Activated CD4-positive, alpha-beta memory T cell treated with anti-CD3 and anti-CD28 coated beads for 36 hours (primary cell): ENCODE results near the gene CDC34. TPM values are rescaled to one million over a fixed set of nuclear protein-coding genes. Genes with fewer than 3 reads are reported as not detected.
"Not testable (repeated sequence)": the region's sequence is repeated elsewhere in the genome, so short reads cannot be mapped to it uniquely, and the experiment has no call there.

Experiments used
- CTCF ChIA-PET: fragments of 350-600 bp; sonication (Branson Sonifier 250); formaldehyde crosslinking; loops from one replicate; lab custom pipeline; 2021; ENCODE audit warnings: antibody characterized with exemption, inconsistent platforms; lab: Charles Lee
- POLR2A ChIA-PET: fragments of 350-600 bp; sonication (Branson Sonifier 250); formaldehyde crosslinking; loops from one replicate; lab custom pipeline; 2021; ENCODE audit warnings: antibody characterized with exemption; lab: Charles Lee
- DNase-seq: peaks from one replicate; pipeline ENCODE4 v3.0.0-alpha.2; 2020
- H3K27ac Mint-ChIP-seq: one replicate; pipeline ENCODE4 v1.8.0; 2021; ENCODE audit warnings: mixed read lengths
- H3K27me3 Mint-ChIP-seq: one replicate; pipeline ENCODE4 v1.8.0; 2021; ENCODE audit warnings: mixed read lengths
- H3K36me3 Mint-ChIP-seq: one replicate; pipeline ENCODE4 v1.8.0; 2021; ENCODE audit warnings: mixed read lengths
- H3K4me1 Mint-ChIP-seq: one replicate; pipeline ENCODE4 v1.8.0; 2021; ENCODE audit warnings: low read depth, mixed read lengths
- H3K4me3 Mint-ChIP-seq: one replicate; pipeline ENCODE4 v1.8.0; 2021; ENCODE audit warnings: mild to moderate bottlenecking, mixed read lengths
- H3K9me3 Mint-ChIP-seq: one replicate; pipeline ENCODE4 v1.8.0; 2021; ENCODE audit warnings: mixed read lengths
- intact Hi-C: fragments of 100-400 bp; cut with micrococcal nuclease; formaldehyde crosslinking; loops from one replicate; pipeline ENCODE4 v1.15.1; 2023
- total RNA-seq, 2 experiments: library from RNA; stranded (reverse); gene quantifications; one replicate each; pipeline ENCODE4 v1.2.3, GENCODE V29; 2021

The CDC34 gene
- total RNA-seq, 2 experiments from 2014 or later, result 45.9 to 46.4 TPM

DNA sequence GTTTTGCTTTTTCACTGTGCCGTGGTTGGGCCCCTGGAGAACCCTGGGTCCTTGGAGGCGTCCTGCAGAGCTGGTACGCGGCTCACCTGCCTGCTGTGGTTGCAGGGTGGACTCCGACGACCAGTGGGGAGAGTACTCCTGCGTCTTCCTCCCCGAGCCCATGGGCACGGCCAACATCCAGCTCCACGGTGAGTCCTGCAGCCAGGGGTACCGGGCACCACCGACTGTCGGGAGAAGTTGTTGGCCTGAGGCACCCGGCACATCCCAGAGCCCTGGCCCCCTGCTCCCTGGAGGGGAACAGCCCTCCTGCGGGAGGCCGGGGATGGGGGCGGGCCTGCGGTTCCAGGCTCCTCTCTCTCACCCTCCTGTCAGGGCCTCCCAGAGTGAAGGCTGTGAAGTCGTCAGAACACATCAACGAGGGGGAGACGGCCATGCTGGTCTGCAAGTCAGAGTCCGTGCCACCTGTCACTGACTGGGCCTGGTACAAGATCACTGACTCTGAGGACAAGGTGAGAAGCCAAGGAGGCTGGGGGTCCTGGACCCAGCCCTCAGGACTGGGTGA, 48.8 kb downstream of the CDC34 start:
- H3K27ac Mint-ChIP-seq, result no peak overlapping the region
- DNase-seq, result no peak
- intact Hi-C loops, result loop anchor here (10.0 kb wide), 1 partner anchor 54 kb away; the partner anchor contains the start of genes FGF22 and POLRMT
- no peaks in the 10 kb centered on the region for H3K27me3 Mint-ChIP-seq
- no peak overlapping the region for H3K4me3 Mint-ChIP-seq
- no peaks in the 10 kb centered on the region for H3K9me3 Mint-ChIP-seq
- CTCF ChIA-PET, result no interaction called here
- peaks cover 9% of the 10 kb centered on the region for H3K4me1 Mint-ChIP-seq
- H3K36me3 Mint-ChIP-seq, result peaks cover 3% of the 10 kb centered on the region
- POLR2A ChIA-PET, result no interaction called here

DNA sequence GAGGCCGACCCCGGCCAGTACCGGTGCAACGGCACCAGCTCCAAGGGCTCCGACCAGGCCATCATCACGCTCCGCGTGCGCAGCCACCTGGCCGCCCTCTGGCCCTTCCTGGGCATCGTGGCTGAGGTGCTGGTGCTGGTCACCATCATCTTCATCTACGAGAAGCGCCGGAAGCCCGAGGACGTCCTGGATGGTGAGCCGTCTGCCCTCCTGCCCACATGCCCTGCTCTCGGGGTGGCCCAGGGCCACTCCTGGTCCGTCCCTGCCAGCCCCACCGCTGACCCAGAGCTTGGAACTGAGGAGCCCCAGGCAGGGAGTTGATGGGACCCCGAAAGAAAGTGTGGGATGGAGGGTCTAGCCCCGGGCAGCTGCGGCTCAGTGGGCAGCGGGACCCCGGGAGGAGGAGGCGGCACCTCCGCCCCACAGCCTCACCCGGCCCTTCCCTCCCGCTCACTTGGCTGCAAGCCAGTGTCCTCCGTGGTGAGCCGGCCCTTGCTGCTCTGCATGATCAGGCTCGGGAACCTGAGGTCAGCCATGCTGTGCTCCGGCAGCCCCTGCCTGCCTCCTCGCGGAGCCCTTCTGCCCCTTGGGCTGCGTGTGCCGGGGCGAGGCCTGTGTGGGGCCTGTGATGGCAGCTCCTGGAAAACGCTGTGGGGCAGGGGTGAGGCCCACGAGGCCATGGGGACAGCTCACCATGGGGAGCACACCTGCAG, 50.0 kb downstream of the CDC34 start:
- peaks cover 3% of the 10 kb centered on the region for H3K36me3 Mint-ChIP-seq
- CTCF ChIA-PET, result interaction anchor here (0.7 kb wide), 1 partner anchor 153 kb away, joined by 3 read pairs; no protein-coding TSS in a partner anchor
- no peak overlapping the region for H3K4me3 Mint-ChIP-seq
- H3K27me3 Mint-ChIP-seq, result no peaks in the 10 kb centered on the region
- intact Hi-C loops, result loop anchor here (10.0 kb wide), 1 partner anchor 53 kb away; the partner anchor contains the start of genes FGF22 and POLRMT
- peaks cover 5% of the 10 kb centered on the region for H3K4me1 Mint-ChIP-seq
- H3K27ac Mint-ChIP-seq, result no peak overlapping the region
- no peak for DNase-seq
- no peaks in the 10 kb centered on the region for H3K9me3 Mint-ChIP-seq
- POLR2A ChIA-PET, result no interaction called here

DNA sequence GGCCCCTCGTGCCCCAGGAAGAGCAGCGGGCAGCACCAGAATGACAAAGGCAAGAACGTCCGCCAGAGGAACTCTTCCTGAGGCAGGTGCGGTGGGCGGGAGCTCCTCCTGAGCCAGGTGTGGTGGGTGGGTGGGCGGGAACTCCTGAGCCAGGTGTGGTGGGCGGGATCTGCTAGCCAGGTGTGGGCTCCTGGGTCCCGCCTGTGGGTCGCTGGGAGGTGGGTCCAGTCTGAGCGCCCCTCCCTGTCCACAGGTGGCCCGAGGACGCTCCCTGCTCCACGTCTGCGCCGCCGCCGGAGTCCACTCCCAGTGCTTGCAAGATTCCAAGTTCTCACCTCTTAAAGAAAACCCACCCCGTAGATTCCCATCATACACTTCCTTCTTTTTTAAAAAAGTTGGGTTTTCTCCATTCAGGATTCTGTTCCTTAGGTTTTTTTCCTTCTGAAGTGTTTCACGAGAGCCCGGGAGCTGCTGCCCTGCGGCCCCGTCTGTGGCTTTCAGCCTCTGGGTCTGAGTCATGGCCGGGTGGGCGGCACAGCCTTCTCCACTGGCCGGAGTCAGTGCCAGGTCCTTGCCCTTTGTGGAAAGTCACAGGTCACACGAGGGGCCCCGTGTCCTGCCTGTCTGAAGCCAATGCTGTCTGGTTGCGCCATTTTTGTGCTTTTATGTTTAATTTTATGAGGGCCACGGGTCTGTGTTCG, 51.1 kb downstream of the CDC34 start:
- Mint-ChIP-seq H3K36me3 (peaks cover 3% of the 10 kb centered on the region), H3K27ac (no peak overlapping the region), H3K4me3 (no peak overlapping the region), H3K27me3 (no peaks in the 10 kb centered on the region), H3K4me1 (no peaks in the 10 kb centered on the region), H3K9me3 (no peaks in the 10 kb centered on the region)
- no peak for DNase-seq
- ChIA-PET CTCF (interaction anchor here (2.6 to 3.9 kb wide), 2 partner anchors 44 to 151 kb away, joined by 10 to 22 read pairs; no protein-coding TSS in a partner anchor), POLR2A (no interaction called here)
- intact Hi-C loops, result loop anchor here (10.0 kb wide), 1 partner anchor 52 kb away; the partner anchor contains the start of genes FGF22 and POLRMT

DNA sequence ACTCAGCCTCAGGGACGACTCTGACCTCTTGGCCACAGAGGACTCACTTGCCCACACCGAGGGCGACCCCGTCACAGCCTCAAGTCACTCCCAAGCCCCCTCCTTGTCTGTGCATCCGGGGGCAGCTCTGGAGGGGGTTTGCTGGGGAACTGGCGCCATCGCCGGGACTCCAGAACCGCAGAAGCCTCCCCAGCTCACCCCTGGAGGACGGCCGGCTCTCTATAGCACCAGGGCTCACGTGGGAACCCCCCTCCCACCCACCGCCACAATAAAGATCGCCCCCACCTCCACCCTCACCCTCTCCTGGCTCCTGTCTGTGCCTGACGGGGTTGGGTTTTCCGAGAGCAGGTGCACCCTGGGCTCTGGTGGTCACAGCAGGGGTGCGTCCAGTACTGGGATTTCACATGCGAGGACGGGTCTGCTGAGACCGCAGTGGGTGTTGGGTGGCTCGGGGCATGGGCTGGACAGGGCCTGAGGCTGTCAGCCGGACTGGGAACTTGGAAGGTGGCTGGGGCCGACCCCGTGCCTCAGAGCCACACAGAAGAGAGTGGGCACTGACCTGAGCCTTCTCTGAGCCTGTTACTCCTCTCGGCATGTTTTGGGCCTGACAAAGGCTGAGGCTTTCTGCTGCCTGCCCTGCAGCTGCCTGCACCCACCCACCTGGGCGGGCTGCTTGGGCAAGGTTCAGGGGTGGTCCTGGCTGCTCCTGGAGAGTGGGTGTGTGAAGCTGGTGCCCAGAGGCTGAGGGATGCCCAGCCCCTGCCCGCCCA, 51.8 kb downstream of the CDC34 start:
- Mint-ChIP-seq H3K36me3 (peaks cover 3% of the 10 kb centered on the region), H3K9me3 (no peaks in the 10 kb centered on the region), H3K27me3 (peaks cover 3% of the 10 kb centered on the region), H3K4me1 (peaks cover 2% of the 10 kb centered on the region), H3K27ac (no peak overlapping the region), H3K4me3 (no peak overlapping the region)
- DNase-seq, result no peak
- ChIA-PET POLR2A (no interaction called here), CTCF (interaction anchor here (1.1 to 3.9 kb wide), 13 partner anchors 8 to 151 kb away, joined by 3 to 22 read pairs (median 6); no protein-coding TSS in a partner anchor)
- intact Hi-C loops, result loop anchor here (10.0 kb wide), 1 partner anchor 51 kb away; the partner anchor contains the start of genes FGF22 and POLRMT

DNA sequence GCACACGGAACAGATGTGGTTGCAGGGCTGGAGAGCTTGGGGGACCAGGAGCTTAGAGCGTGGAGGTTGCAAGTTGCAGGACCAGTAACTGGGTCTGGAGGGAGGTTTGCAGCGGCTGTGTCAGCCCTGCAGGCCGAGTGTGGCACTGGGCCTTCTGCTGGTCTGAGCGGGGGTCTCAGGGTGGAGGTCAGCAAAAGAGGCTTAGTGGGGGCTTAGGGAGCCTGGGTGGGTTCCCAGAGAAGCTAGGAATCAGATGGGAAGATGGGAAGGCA, 52.3 kb downstream of the CDC34 start:
- peaks cover 2% of the 10 kb centered on the region for H3K4me1 Mint-ChIP-seq
- H3K4me3 Mint-ChIP-seq, result no peak overlapping the region
- peaks cover 3% of the 10 kb centered on the region for H3K36me3 Mint-ChIP-seq
- intact Hi-C loops, result loop anchor here (10.0 kb wide), 1 partner anchor 51 kb away; the partner anchor contains the start of genes FGF22 and POLRMT
- no peak for DNase-seq
- no peak overlapping the region for H3K27ac Mint-ChIP-seq
- H3K27me3 Mint-ChIP-seq, result peaks cover 3% of the 10 kb centered on the region
- no peaks in the 10 kb centered on the region for H3K9me3 Mint-ChIP-seq
- ChIA-PET POLR2A (no interaction called here), CTCF (interaction anchor here (0.7 to 3.9 kb wide), 16 partner anchors 9 to 186 kb away, joined by 3 to 22 read pairs (median 5); no protein-coding TSS in a partner anchor)

DNA sequence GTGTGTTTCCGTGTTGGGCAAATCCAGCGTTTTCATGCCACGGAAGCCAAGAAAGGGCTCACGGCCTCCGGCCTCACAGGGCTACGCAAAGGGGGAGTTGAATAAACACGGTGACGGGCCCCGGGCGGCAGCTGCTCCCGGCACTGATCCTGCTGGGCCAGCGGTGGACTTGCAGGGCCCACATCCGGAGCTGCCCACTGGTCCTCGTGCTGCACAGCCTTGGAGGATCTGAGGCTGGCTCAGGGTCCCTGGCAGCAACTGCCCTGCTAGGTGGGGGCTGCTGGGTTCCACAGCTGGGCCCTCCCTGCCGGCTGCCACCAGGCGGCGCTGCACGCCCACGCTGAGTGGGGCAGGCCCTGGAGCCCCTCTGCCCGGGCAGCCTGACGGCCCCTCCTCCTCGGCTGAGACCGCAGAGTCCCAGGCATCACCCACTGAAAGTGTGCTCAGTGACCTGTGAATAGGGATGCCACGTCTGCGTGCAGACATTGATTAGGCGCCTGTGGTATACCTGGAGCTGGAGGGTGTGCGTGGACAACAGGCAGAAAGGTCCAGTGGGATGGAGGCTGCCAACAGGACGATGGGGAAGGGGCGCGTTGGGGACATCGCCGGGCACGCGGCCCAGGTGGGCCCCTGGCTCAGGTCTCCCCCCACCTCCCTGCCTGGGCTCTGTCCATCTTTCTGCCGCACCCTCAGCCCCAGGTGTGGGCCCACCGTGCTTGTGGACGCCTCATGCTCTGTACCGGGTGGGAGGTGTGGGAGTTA, 52.9 kb downstream of the CDC34 start:
- H3K4me1 Mint-ChIP-seq, result peaks cover 4% of the 10 kb centered on the region
- intact Hi-C loops, result loop anchor here (5.0 to 10.0 kb wide), 2 partner anchors 50 to 148 kb away; partner anchors contain the start of genes FGF22 and POLRMT
- peaks cover 5% of the 10 kb centered on the region for H3K27me3 Mint-ChIP-seq
- H3K27ac Mint-ChIP-seq, result no peak overlapping the region
- peak; percentile 74 for DNase-seq
- H3K36me3 Mint-ChIP-seq, result peaks cover 3% of the 10 kb centered on the region
- ChIA-PET CTCF (interaction anchor here (0.6 to 3.9 kb wide), 18 partner anchors 9 to 185 kb away, joined by 3 to 22 read pairs (median 5); partner anchors contain the start of gene RNF126), POLR2A (interaction anchor here (0.8 kb wide), 1 partner anchor 42 kb away, joined by 3 read pairs; no protein-coding TSS in a partner anchor)
- H3K9me3 Mint-ChIP-seq, result no peaks in the 10 kb centered on the region
- no peak overlapping the region for H3K4me3 Mint-ChIP-seq

DNA sequence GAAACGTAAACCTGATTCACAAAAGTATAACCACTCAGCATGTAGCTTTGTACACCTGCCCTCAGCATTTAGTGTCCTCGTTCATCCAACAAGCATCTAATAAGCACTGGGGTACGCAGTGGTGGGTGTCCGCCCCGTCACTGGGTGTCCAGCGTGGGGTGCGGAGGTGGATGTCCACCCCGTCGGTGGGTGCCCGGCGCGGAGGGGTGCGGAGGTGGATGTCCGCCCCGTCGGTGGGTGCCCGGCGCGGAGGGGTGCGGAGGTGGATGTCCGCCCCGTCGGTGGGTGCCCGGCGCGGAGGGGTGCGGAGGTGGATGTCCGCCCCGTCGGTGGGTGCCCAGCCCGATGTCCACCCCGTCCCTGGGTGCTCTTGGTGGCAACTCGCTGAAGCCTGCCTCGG, 53.6 kb downstream of the CDC34 start:
- H3K4me3 Mint-ChIP-seq, H3K27me3 Mint-ChIP-seq: not testable (repeated sequence)

DNA sequence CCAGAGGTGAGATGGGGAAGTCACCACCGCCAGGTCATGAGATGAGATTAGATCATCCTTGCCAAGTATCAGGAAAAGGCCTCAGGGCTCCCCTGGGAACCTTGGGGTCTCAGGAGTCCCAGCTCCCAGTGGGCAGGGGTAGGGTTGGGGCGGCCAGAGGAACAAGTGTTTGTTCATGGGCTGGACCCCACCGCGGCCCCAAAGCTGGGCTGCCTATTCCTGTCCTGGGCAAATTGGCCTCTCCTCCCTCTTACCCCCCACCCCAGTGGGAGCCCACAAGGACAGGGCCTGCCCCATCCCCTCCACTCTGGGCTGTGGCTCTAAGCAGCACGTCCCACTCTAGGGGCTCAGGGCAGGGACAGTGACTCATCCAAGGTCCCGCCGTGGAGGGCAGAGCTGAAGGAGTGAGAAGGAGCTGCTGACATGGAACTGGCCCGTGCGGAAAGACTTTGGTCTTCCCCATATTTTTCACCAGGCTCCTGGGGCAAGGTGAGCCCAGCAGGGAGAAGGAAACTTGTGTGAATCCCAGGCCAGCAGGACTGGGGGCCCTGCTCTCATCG, 54.1 kb downstream of the CDC34 start:
- Mint-ChIP-seq H3K4me1 (peaks cover 4% of the 10 kb centered on the region), H3K36me3 (peaks cover 3% of the 10 kb centered on the region), H3K27ac (no peak overlapping the region), H3K9me3 (no peaks in the 10 kb centered on the region), H3K4me3 (no peak overlapping the region), H3K27me3 (peaks cover 5% of the 10 kb centered on the region)
- CTCF ChIA-PET, result interaction anchor here (0.6 to 3.9 kb wide), 6 partner anchors 13 to 148 kb away, joined by 3 to 22 read pairs (median 4); no protein-coding TSS in a partner anchor
- POLR2A ChIA-PET, result interaction anchor here (0.6 kb wide), 2 partner anchors 47 to 64 kb away, joined by 3 read pairs; no protein-coding TSS in a partner anchor
- DNase-seq, result no peak
- intact Hi-C loops, result loop anchor here (5.0 to 10.0 kb wide), 2 partner anchors 49 to 147 kb away; partner anchors contain the start of genes FGF22 and POLRMT

More for the DNA sequence above, 53.6 kb downstream of the CDC34 start:
- not testable (repeated sequence) for H3K36me3 Mint-ChIP-seq, H3K27ac Mint-ChIP-seq, H3K9me3 Mint-ChIP-seq, H3K4me1 Mint-ChIP-seq, DNase-seq
- ChIA-PET POLR2A (interaction anchor here (0.6 to 0.8 kb wide), 2 partner anchors 41 to 47 kb away, joined by 3 read pairs; no protein-coding TSS in a partner anchor), CTCF (interaction anchor here (0.6 to 3.9 kb wide), 11 partner anchors 10 to 147 kb away, joined by 3 to 22 read pairs (median 5); partner anchors contain the start of gene RNF126)
- intact Hi-C loops, result loop anchor here (5.0 to 10.0 kb wide), 2 partner anchors 50 to 147 kb away; partner anchors contain the start of genes FGF22 and POLRMT

DNA sequence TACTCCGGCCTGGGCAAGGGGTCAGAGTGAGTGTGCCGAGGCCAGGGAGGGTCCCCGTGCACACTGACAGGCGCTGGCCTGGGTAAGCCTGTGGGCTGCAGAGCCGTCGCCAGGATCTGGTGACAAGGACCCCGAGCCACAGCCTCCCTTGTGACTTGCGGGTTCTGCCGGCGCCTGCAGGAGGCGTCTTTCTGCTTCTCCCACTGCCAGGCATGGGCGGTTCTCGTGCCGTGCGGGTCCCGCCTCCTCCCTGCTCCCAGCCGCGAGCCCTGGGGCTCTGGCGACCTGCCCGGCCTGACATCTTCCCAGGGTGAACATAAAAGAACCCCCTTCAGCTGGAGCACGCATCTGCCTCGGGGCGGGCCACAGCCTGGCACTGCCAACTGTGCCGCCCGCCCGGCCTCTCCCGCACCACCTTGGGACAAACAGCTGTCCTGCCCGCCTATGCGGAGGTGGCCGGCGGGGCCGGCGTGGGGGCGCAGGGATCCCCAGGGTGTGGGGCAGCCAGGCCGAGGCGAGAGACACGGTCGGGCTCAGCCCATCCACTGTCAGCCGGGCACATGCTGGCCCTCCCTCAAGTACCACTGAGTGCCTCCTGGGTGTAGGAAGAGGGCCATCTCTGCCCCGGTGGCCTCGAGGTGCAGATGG, 56.7 kb downstream of the CDC34 start:
- H3K4me1 Mint-ChIP-seq, result peaks cover 4% of the 10 kb centered on the region

More for the DNA sequence above, 56.7 kb downstream of the CDC34 start:
- DNase-seq, result peak; percentile 83
- peak overlapping the region; percentile 21 for H3K4me3 Mint-ChIP-seq
- intact Hi-C loops, result loop anchor here (2.0 to 10.0 kb wide), 4 partner anchors 23 to 144 kb away; partner anchors contain the start of genes FGF22, POLRMT and RNF126
- peaks cover under 1% of the 10 kb centered on the region for H3K36me3 Mint-ChIP-seq
- no peak overlapping the region for H3K27ac Mint-ChIP-seq
- ChIA-PET POLR2A (no interaction called here), CTCF (interaction anchor here (0.6 to 1.3 kb wide), 5 partner anchors 11 to 77 kb away, joined by 3 to 6 read pairs (median 3); partner anchors contain the start of gene RNF126)
- no peaks in the 10 kb centered on the region for H3K9me3 Mint-ChIP-seq
- peaks cover 10% of the 10 kb centered on the region for H3K27me3 Mint-ChIP-seq
